Esophagus squamous epithelium (tissue), 5 donors: ENCODE data around the gene APH1A. TPM values are rescaled to one million over a fixed set of nuclear protein-coding genes. Genes with fewer than 3 reads are reported as not detected.

Experiments used
- DNase-seq: peaks from one replicate; lab custom pipeline; 2025; lab: John Stamatoyannopoulos, UW
- H3K27ac ChIP-seq, 4 donors: fragments of 200-600 bp; sonication (generic); one replicate each; pipeline ENCODE4 v1.5.1; 2016 to 2019; ENCODE audit warnings: mild to moderate bottlenecking in 1 of 4
- H3K27me3 ChIP-seq, 4 donors: fragments of 200-600 bp; sonication (generic); 1 replicate in 3 of 4; 2 replicates in 1 of 4; pipeline versions ENCODE4 v1.5.1 to v1.6.0; 2017 to 2021; ENCODE audit warnings: antibody characterized with exemption in 1 of 4
- H3K36me3 ChIP-seq, 3 donors: fragments of 200-600 bp; sonication (generic); one replicate each; pipeline ENCODE4 v1.5.1; 2016 to 2019
- H3K4me1 ChIP-seq, 3 donors: fragments of 200-600 bp; sonication (generic); one replicate each; pipeline ENCODE4 v1.5.1; 2017 to 2019
- H3K4me3 ChIP-seq, 4 donors: fragments of 200-600 bp; sonication (generic); 1 replicate in 3 of 4; 2 replicates in 1 of 4; pipeline ENCODE4 v1.5.1; 2016 to 2019; ENCODE audit warnings: mild to moderate bottlenecking in 2 of 4, moderate library complexity in 1 of 4
- H3K9me3 ChIP-seq, 3 donors: fragments of 200-600 bp; sonication (generic); one replicate each; pipeline ENCODE4 v1.5.1; 2016 to 2019
- CTCF ChIP-seq, 6 experiments: fragments of 450-650 bp in 4 of 6; fragments of 200-600 bp in 2 of 6; sonication (generic) in 2 of 6; IDR thresholded peaks; one replicate each; pipeline ENCODE4 v1.5.1; 2016 to 2019; ENCODE audit warnings: antibody characterized with exemption in 6 of 6, mild to moderate bottlenecking in 4 of 6, moderate library complexity in 4 of 6
- POLR2A ChIP-seq, 4 donors: fragments of 450-650 bp; IDR thresholded peaks; one replicate each; pipeline ENCODE4 v1.6.1; 2017; ENCODE audit warnings: antibody characterized with exemption in 4 of 4, mild to moderate bottlenecking in 4 of 4, moderate library complexity in 3 of 4
- WGBS, 2 donors: methylation state at CpG; one replicate each; pipeline ENCODE4 v1.1.5; 2018; 5-methylcytosine and 5-hydroxymethylcytosine counted together
- intact Hi-C: fragments of 100-400 bp; cut with DNase I; formaldehyde crosslinking; loops from one replicate; pipeline ENCODE4 v1.15.0; 2022
- total RNA-seq, 4 donors: library from RNA; depleted of rRNA; stranded (reverse); fragments of >200 nt; gene quantifications; one replicate each; pipeline ENCODE4 v1.1.0, GENCODE V29; 2016
- donor health status: DM: yes; HTN: yes; CAD: no.

APH1A gene
- total RNA-seq, 4 donors from 2014 or later, result 94.0 to 112 (median 95.2) TPM

DNA sequence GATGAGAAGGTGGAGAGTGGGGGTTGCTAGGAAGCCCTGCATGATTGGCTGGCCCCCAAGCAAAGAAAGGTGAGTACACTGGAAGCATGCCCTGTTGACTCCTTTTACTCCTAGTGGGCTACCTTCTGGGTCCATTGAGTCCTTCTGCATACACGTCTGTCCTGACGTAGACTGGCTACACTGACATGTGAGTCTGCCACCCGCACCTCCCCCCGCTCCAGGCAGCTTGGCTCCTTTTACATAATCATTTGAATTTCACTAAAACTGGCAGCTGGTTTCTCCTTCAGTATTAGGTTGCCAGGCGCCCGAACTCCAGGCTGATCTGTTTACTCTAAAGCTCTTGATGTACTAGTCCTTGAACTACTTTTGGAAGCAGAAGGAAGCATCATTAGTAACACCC, 33.5 kb upstream of the APH1A start:
- Histone ChIP-seq H3K27ac (peak overlapping the region in 2 of 4 donors; percentile 44 to 68), H3K4me3 (no peak overlapping the region), H3K4me1 (peaks cover 0 to 4% (median 0%) of the 10 kb centered on the region in 3 donors), H3K36me3 (peaks cover 0 to 97% (median 14%) of the 10 kb centered on the region in 3 donors), H3K27me3 (no peaks in the 10 kb centered on the region), H3K9me3 (no peaks in the 10 kb centered on the region)
- WGBS, 2 donors, result 83 to 92% methylated on average over 6 of the region's 6 CpGs
- no peak for DNase-seq
- no peak for TF ChIP-seq POLR2A (IDR thresholded peaks at IDR 0.05)
- TF ChIP-seq CTCF (IDR thresholded peaks at IDR 0.05), result no peak
- intact Hi-C loops, result no loop called here

DNA sequence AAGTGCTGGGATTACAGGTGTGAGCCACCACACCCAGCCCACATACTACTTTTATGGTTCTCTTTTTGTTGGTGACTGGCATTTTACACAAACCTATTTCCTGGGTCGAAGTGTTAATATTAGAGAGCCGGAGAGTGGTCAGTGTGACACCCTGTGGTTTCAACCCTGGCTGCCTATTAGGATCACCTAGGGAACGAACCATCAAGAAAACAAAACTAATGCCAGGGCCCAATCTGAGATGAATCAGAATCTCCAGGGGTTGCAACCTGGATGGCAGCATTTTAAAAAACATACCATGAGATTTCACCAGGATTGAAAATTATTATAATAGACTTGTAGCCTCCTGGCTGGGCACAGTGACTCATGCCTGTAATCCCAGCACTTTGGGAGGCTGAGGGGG, 30.9 kb upstream of the APH1A start:
- WGBS, 2 donors, result 95 to 100% methylated on average over 2 to 3 of the region's 3 CpGs
- H3K4me3 ChIP-seq, result no peak overlapping the region
- H3K36me3 ChIP-seq, result peaks cover 0 to 94% (median 14%) of the 10 kb centered on the region in 3 donors
- no peak overlapping the region for H3K27ac ChIP-seq
- H3K4me1 ChIP-seq, result peaks cover 0 to 13% (median 4%) of the 10 kb centered on the region in 3 donors
- H3K9me3 ChIP-seq, result no peaks in the 10 kb centered on the region
- intact Hi-C loops, result no loop called here
- H3K27me3 ChIP-seq, result no peaks in the 10 kb centered on the region
- TF ChIP-seq POLR2A (IDR thresholded peaks at IDR 0.05) (no peak), CTCF (IDR thresholded peaks at IDR 0.05) (no peak)
- no peak for DNase-seq

GRCh38 chr1:150295476-150295875, 26.7 kb upstream of the APH1A start:
- TF ChIP-seq POLR2A (IDR thresholded peaks at IDR 0.05), result no peak
- TF ChIP-seq CTCF (IDR thresholded peaks at IDR 0.05), result no peak
- intact Hi-C loops, result no loop called here
- H3K27ac ChIP-seq, result no peak overlapping the region
- H3K36me3 ChIP-seq, result peaks cover 0 to 55% (median 0%) of the 10 kb centered on the region in 3 donors
- DNase-seq, result no peak
- no peak overlapping the region for H3K4me3 ChIP-seq
- no peaks in the 10 kb centered on the region for H3K9me3 ChIP-seq
- peaks cover 3 to 24% (median 15%) of the 10 kb centered on the region in 3 donors for H3K4me1 ChIP-seq
- 90 to 93% methylated on average over 2 of the region's 2 CpGs for WGBS, 2 donors
- H3K27me3 ChIP-seq, result no peaks in the 10 kb centered on the region

- H3K4me1 ChIP-seq, result peaks cover 3 to 24% (median 15%) of the 10 kb centered on the region in 3 donors
- H3K4me3 ChIP-seq, result peak within 1 kb of the TSS; percentile 57 to 87 (median 74)
- H3K27ac ChIP-seq, result peak within 1 kb of the TSS; percentile 77 to 88 (median 86)
- peak in 1 of 6 experiments; percentile 17 for TF ChIP-seq CTCF (IDR thresholded peaks at IDR 0.05)
- peak in 3 of 4 donors; percentile 64 to 76 (median 75) for TF ChIP-seq POLR2A (IDR thresholded peaks at IDR 0.05)
- DNase-seq, result peak; percentile 36
- intact Hi-C loops, result no loop called here
- WGBS, 2 donors, result 6% methylated on average over 38 to 43 of the region's 43 CpGs
- H3K27me3 ChIP-seq, result no peaks in the 10 kb centered on the region
- no peaks in the 10 kb centered on the region for H3K9me3 ChIP-seq
- H3K36me3 ChIP-seq, result peaks cover 0 to 37% (median 0%) of the 10 kb centered on the region in 3 donors
Observed at GRCh38 chr1:150293433-150294253, 24.8 kb upstream of the APH1A start, which contains the start of gene MRPS21. TSS of gene MRPS21 (plus strand) at chr1:150293861. CDS start at chr1:150294367, 506 bp downstream.

GRCh38 chr1:150288822-150289221, 20.0 kb upstream of the APH1A start:
- Histone ChIP-seq H3K4me1 (peaks cover 3 to 10% (median 6%) of the 10 kb centered on the region in 3 donors), H3K27me3 (no peaks in the 10 kb centered on the region), H3K27ac (no peak overlapping the region), H3K36me3 (peaks cover 0 to 36% (median 0%) of the 10 kb centered on the region in 3 donors), H3K9me3 (no peaks in the 10 kb centered on the region), H3K4me3 (no peak overlapping the region)
- 85 to 90% methylated on average over 4 of the region's 4 CpGs for WGBS, 2 donors
- intact Hi-C loops, result no loop called here
- DNase-seq, result no peak
- TF ChIP-seq CTCF (IDR thresholded peaks at IDR 0.05), result no peak
- no peak for TF ChIP-seq POLR2A (IDR thresholded peaks at IDR 0.05)
